NB4 (cell line): Measurements from ENCODE around the gene DST.
"Not testable (repeated sequence)": the region's sequence is repeated elsewhere in the genome, so short reads cannot be mapped to it uniquely, and the experiment has no call there.

ENCODE experiments used
- DNase-seq: peaks from one replicate; pipeline ENCODE4 v3.0.0; 2010; ENCODE audit warnings: low read depth
- H3K4me3 ChIP-seq: one replicate; pipeline ENCODE4 v1.5.1; 2011; ENCODE audit warnings: mild to moderate bottlenecking, low read depth, low read length, moderate library complexity
- MYC ChIP-seq: IDR thresholded peaks from 2 replicates; pipeline ENCODE4 v1.6.1; 2011; ENCODE audit warnings: low read depth, low read length
- POLR2A ChIP-seq: IDR thresholded peaks from 2 replicates; pipeline ENCODE4 v1.6.1; 2011; ENCODE audit warnings: mild to moderate bottlenecking; ENCODE audit not compliant: insufficient read length; ENCODE audit errors: extremely low read depth
- TF ChIP-seq, protein P1 (sequence below): IDR thresholded peaks from one replicate; pipeline ENCODE4 v1.5.1; 2012; ENCODE audit warnings: low read depth, low read length
- TF ChIP-seq, protein P2 (sequence below): IDR thresholded peaks from 2 replicates; pipeline ENCODE4 v1.6.1; 2011; ENCODE audit warnings: low read depth, low read length

Gene DST

DNA sequence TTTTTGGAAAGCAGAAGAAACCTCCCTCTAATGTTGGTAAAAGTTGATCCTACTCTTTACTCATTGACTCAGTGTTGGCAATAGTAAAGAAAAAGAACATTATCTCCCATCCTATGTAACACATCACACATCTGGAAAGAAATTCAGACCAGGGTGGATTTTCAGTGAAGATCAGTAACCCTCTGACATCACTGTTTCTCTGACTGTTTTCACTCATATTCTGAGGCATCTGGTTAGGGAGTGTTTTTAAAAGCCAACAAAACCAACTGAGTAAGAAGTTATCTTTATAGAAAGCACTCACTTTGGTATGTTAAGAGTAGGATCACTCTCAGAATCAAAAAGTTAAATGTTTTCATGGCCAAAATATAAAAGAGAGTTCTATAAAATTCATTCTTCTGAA, 143.6 kb downstream of the DST start:
- TF ChIP-seq, protein P1, sequence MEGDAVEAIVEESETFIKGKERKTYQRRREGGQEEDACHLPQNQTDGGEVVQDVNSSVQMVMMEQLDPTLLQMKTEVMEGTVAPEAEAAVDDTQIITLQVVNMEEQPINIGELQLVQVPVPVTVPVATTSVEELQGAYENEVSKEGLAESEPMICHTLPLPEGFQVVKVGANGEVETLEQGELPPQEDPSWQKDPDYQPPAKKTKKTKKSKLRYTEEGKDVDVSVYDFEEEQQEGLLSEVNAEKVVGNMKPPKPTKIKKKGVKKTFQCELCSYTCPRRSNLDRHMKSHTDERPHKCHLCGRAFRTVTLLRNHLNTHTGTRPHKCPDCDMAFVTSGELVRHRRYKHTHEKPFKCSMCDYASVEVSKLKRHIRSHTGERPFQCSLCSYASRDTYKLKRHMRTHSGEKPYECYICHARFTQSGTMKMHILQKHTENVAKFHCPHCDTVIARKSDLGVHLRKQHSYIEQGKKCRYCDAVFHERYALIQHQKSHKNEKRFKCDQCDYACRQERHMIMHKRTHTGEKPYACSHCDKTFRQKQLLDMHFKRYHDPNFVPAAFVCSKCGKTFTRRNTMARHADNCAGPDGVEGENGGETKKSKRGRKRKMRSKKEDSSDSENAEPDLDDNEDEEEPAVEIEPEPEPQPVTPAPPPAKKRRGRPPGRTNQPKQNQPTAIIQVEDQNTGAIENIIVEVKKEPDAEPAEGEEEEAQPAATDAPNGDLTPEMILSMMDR, result no peak
- DNase-seq, result no peak
- H3K4me3 ChIP-seq, result no peak overlapping the region

DNA sequence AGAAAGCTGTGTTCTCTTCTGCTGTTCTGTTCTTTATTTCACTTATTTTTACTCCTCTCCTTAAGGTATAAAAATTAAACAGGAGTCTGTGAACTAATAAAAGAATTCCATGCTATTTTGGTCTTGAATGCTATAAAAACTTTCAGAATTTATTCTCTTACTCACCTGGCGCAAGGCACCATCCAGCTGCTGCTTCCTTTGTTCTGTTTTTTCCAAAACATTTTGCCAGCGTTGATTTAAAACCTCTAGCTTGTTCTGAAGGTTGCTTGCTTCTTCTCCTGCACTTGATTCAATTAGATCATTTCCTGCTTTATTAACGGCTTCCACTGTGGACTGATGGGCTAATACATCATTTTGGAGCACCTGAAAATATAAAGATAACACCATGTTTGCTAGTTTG, 145.0 kb downstream of the DST start:
- DNase-seq, result no peak
- TF ChIP-seq MYC (no peak), POLR2A (no peak)
- TF ChIP-seq, protein P2, sequence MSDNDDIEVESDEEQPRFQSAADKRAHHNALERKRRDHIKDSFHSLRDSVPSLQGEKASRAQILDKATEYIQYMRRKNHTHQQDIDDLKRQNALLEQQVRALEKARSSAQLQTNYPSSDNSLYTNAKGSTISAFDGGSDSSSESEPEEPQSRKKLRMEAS, result no peak
- TF ChIP-seq, protein P1, result no peak
- no peak overlapping the region for H3K4me3 ChIP-seq

DNA sequence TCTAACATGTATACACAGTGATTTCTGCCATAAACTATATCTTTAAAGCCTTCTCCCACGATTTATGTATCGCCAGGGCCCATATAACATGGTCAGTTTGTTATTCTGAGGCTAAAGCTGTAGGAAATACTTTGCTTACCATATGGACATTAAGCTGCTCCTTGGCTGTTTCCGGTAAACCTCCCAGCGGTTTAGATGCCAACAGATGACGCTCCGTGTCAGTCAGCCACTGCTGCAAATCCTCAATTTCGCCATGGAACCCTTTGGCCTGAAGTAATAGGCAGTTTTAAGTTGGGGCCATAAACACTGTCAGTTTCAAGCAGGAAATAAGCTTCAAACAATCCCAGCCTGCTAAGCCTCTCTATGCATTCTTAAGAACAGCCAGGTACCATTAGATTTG, 145.4 kb downstream of the DST start:
- TF ChIP-seq POLR2A (no peak), MYC (no peak)
- TF ChIP-seq, protein P1, result no peak
- TF ChIP-seq, protein P2, result no peak
- DNase-seq, result no peak

DNA sequence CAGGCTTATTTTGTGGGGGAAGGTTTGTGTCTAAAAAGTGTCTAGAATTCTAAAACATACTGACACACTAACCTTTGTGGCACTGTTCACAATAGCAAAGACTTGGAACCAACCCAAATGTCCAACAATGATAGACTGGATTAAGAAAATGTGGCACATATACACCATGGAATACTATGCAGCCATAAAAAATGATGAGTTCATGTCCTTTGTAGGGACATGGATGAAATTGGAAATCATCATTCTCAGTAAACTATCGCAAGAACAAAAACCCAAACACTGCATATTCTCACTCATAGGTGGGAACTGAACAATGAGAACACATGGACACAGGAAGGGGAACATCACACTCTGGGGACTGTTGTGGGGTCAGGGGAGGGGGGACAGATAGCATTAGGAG, 146.0 kb downstream of the DST start:
- H3K4me3 ChIP-seq, DNase-seq: not testable (repeated sequence)

More for the DNA sequence above, 145.4 kb downstream of the DST start:
- no peak overlapping the region for H3K4me3 ChIP-seq

DNA sequence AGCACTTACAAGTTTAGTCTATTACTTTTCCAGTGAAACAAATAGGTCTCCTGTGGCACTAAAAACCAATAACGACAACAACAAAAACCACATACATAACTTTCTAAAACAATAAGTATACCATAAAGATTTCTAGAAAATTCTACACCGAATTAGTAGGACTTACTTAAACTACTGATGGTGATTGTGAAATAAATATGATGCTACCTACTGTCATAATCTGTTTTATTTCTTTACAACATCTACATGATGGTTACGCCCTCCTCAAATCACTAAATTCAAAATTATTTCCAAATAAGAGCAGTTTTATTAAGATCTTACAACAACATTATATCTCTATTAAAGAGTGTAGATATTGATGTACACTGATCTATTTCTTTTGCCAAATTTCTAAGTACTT, 147.0 kb downstream of the DST start:
- no peak for TF ChIP-seq POLR2A
- TF ChIP-seq, protein P1, result no peak
- TF ChIP-seq, protein P2, result no peak
- TF ChIP-seq MYC, result no peak
- no peak for DNase-seq
- no peak overlapping the region for H3K4me3 ChIP-seq

DNA sequence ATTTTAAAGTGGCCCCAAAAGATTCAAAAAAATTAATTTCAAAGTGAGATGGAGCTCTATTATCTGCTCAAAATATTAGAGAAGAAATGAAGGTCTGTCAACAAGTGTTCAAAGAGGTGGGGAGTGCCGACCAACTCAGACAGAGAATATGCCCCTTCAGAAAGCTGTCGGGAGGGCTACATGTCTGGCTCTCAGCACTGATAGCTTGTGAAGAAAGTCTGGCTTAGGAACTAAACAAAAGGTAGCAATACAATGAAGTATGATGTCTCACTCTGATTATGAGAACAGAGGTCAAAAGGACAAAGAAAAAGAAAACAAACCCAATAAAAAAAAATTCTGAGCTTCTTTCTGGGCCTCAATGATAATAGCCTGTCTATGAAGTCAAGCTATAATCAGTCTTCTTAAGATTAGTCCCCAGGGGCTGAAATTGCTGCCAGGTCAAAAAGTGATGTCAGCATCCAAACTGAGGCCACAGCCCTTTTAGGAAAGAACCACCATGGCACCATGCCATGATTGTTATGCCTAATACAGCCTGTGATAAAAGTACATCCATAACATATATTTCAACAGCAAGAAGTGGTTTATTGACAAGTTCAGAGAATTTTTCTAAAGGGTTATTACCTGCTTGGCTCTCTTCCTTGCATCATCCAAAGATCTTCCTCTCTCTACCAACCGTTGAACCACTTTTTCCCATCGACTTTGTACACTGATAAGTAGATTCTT, 150.9 kb downstream of the DST start:
- no peak for DNase-seq
- H3K4me3 ChIP-seq, result no peak overlapping the region
- TF ChIP-seq POLR2A, result no peak
- TF ChIP-seq MYC, result no peak
- TF ChIP-seq, protein P1, result no peak
- TF ChIP-seq, protein P2, result no peak
